Osteoblast (primary cell): Measurements from ENCODE around the gene TBCD. TPM values are rescaled to one million over a fixed set of nuclear protein-coding genes. Genes with fewer than 3 reads are reported as not detected.

Source experiments
- DNase-seq: peaks from one replicate; pipeline ENCODE4 v3.0.0; 2011; ENCODE audit warnings: low spot score, mixed read lengths; ENCODE audit not compliant: insufficient read length; ENCODE audit errors: missing footprints
- H2AFZ ChIP-seq: 2 replicates; pipeline ENCODE4 v1.6.0; 2011; ENCODE audit warnings: mild to moderate bottlenecking, low read length
- H3K27ac ChIP-seq: 2 replicates; pipeline ENCODE4 v1.5.1; 2011; ENCODE audit warnings: mild to moderate bottlenecking, low read depth, low read length, moderate library complexity
- H3K27me3 ChIP-seq: 2 replicates; pipeline ENCODE4 v1.6.0; 2012; ENCODE audit warnings: mild to moderate bottlenecking, control low read depth, inconsistent platforms, low read length, moderate library complexity; ENCODE audit not compliant: insufficient read depth
- H3K36me3 ChIP-seq: 2 replicates; pipeline ENCODE4 v1.5.1; 2011; ENCODE audit warnings: mild to moderate bottlenecking, low read length, control low read depth, moderate library complexity; ENCODE audit not compliant: insufficient read depth
- H3K4me1 ChIP-seq: 2 replicates; pipeline ENCODE4 v1.5.1; 2011; ENCODE audit warnings: mild to moderate bottlenecking, low read length, control low read depth, moderate library complexity; ENCODE audit not compliant: insufficient read depth
- H3K4me2 ChIP-seq: 2 replicates; pipeline ENCODE4 v1.6.0; 2011; ENCODE audit warnings: mild to moderate bottlenecking, low read length; ENCODE audit not compliant: insufficient read depth
- H3K4me3 ChIP-seq: fragments of 200-600 bp; sonication (generic); 3 replicates; pipeline ENCODE4 v1.5.1; 2012; ENCODE audit warnings: mild to moderate bottlenecking, low read length, inconsistent platforms; ENCODE audit not compliant: insufficient read depth
- H3K79me2 ChIP-seq: 2 replicates; pipeline ENCODE4 v1.6.0; 2012; ENCODE audit warnings: mild to moderate bottlenecking, low read length, control low read depth, inconsistent platforms; ENCODE audit not compliant: insufficient read depth
- H3K9me3 ChIP-seq: 2 replicates; pipeline ENCODE4 v1.5.1; 2011; ENCODE audit warnings: low read depth, low read length, control low read depth
- H4K20me1 ChIP-seq: 2 replicates; pipeline ENCODE4 v1.6.0; 2012; ENCODE audit warnings: mild to moderate bottlenecking, low read length, control low read depth; ENCODE audit not compliant: insufficient read depth
- CTCF ChIP-seq: IDR thresholded peaks from 2 replicates; pipeline ENCODE4 v1.5.1; 2011; ENCODE audit warnings: mild to moderate bottlenecking, low read depth, low read length, moderate library complexity; ENCODE audit errors: extremely low read depth
- total RNA-seq: library from RNA; depleted of rRNA; stranded (reverse); fragments of >200 nt; gene quantifications from 2 replicates; pipeline ENCODE4 v1.2.3, GENCODE V29; 2012

The TBCD gene
- total RNA-seq, 1 donor, result 29.0 TPM

DNA sequence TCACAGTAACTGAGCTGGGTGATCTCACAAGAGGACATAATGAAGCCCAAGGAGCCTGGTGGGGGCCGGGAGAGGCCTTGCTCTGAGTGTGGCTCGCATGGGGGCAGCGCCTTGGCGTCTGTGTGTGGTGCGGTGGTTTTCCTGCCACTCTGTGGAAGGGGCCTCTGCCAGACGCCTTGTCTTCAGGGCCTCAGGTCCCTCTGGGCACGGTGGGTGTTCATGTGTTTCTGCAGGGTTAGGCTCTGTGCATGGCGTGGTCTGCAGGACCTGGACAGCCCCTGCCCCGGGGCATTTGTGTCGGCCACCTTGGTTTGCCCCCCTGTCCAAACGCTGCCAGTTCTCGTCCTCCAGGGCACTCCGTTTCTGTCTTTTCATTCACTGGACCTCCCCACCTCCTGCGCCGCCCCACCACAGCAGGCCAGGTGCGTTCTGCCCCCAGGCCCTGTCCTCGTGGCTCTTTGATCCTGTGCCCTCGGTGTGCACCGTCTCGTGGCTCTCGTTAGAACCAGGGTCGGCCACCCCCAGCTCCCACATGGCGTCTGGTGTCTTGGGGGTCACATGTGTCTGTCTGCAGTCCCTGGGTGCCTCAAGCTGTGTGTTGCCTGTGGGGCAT, 131.7 kb downstream of the TBCD start:
- Histone ChIP-seq H3K4me3 (no peak overlapping the region), H3K79me2 (peaks cover 24% of the 10 kb centered on the region), H3K27ac (no peak overlapping the region), H3K9me3 (no peaks in the 10 kb centered on the region), H3K4me1 (peaks cover 6% of the 10 kb centered on the region), H2AFZ (no peak overlapping the region), H3K27me3 (no peaks in the 10 kb centered on the region), H3K36me3 (no peaks in the 10 kb centered on the region), H3K4me2 (no peak overlapping the region), H4K20me1 (peaks cover 2% of the 10 kb centered on the region)
- no peak for DNase-seq
- TF ChIP-seq CTCF, result no peak

DNA sequence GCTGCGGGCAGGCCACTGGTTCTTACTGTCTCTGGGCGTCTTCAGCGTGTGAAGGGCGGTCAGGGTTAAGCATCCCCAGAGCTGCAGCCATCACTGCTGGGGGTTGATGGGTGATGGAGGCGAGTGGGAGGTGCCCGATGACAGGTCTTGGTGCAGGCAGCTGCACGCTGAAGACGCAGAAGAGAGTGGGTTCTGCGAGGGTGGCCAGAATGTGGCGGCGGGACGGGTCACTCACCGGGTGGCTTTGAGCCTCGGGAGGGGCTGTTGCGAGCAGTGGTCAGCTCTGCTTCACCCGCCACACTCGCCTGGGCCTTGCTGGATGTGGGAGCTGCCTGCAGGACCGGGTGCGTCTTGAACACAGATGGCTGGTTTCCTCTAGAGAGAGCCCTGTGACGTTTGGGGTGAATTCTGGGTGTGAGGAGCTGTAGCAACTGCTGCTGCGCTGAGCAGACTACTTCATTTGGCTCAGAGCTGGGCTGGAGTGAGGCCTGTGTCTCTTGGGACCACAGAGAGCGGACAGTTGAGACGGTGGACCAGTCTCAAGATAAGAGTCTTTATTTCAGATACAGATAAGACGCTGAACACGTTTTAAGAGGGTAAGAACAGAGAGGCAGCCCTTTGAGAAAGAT, 132.6 kb downstream of the TBCD start:
- Histone ChIP-seq H3K79me2 (peaks cover 19% of the 10 kb centered on the region), H3K27me3 (no peaks in the 10 kb centered on the region)

GRCh38 chr17:82884970-82885353, 133.1 kb downstream of the TBCD start:
- no peak for DNase-seq
- Histone ChIP-seq H3K79me2 (peaks cover 18% of the 10 kb centered on the region), H3K27me3 (no peaks in the 10 kb centered on the region), H3K4me1 (peaks cover 6% of the 10 kb centered on the region), H3K27ac (no peak overlapping the region), H3K4me2 (no peak overlapping the region), H4K20me1 (no peaks in the 10 kb centered on the region), H2AFZ (no peak overlapping the region), H3K9me3 (no peaks in the 10 kb centered on the region), H3K4me3 (no peak overlapping the region), H3K36me3 (no peaks in the 10 kb centered on the region)
- no peak for TF ChIP-seq CTCF

More for the DNA sequence above, 132.6 kb downstream of the TBCD start:
- Histone ChIP-seq H3K4me3 (no peak overlapping the region), H3K27ac (no peak overlapping the region), H4K20me1 (no peaks in the 10 kb centered on the region), H3K9me3 (no peaks in the 10 kb centered on the region), H3K36me3 (no peaks in the 10 kb centered on the region), H2AFZ (no peak overlapping the region), H3K4me2 (no peak overlapping the region), H3K4me1 (peaks cover 6% of the 10 kb centered on the region)
- no peak for TF ChIP-seq CTCF
- no peak for DNase-seq

- no peaks in the 10 kb centered on the region for H4K20me1 ChIP-seq
- H3K4me3 ChIP-seq, result no peak overlapping the region
- peak overlapping the region; percentile 31 for H2AFZ ChIP-seq
- H3K4me2 ChIP-seq, result no peak overlapping the region
- DNase-seq, result no peak
- H3K4me1 ChIP-seq, result peaks cover 6% of the 10 kb centered on the region
- no peaks in the 10 kb centered on the region for H3K27me3 ChIP-seq
- peaks cover 1% of the 10 kb centered on the region for H3K79me2 ChIP-seq
- H3K36me3 ChIP-seq, result peaks cover 5% of the 10 kb centered on the region
- no peak for TF ChIP-seq CTCF
- no peak overlapping the region for H3K27ac ChIP-seq
- no peaks in the 10 kb centered on the region for H3K9me3 ChIP-seq
Measured at GRCh38 chr17:82887255-82888164, 135.6 kb downstream of the TBCD start.
